D341Med (cell line): ENCODE measurements around the gene SLC25A45.

Experiments
- DNase-seq: peaks from one replicate; pipeline ENCODE4 v3.0.0; 2012; ENCODE audit warnings: low spot score

SLC25A45 gene

GRCh38 chr11:65382033-65382803, at the start of gene SLC25A45:
TSS of gene SLC25A45 (minus strand) at chr11:65382646. CDS start at chr11:65381951, 695 bp downstream.
- peak; percentile 89 for DNase-seq

GRCh38 chr11:65431451-65432099, 49.1 kb upstream of the SLC25A45 start:
- no peak for DNase-seq

- DNase-seq, result no peak
Observed at GRCh38 chr11:65430406-65431217, 48.2 kb upstream of the SLC25A45 start.

- DNase-seq, result no peak
Observed at GRCh38 chr11:65429724-65430405, 47.4 kb upstream of the SLC25A45 start.

GRCh38 chr11:65429068-65429681, 46.7 kb upstream of the SLC25A45 start:
- DNase-seq, result no peak

- DNase-seq, result no peak
Observed at GRCh38 chr11:65428578-65429067, 46.2 kb upstream of the SLC25A45 start.

- no peak for DNase-seq
Observed at GRCh38 chr11:65427691-65428577, 45.5 kb upstream of the SLC25A45 start.

- DNase-seq, result no peak
Observed at GRCh38 chr11:65426839-65427690, 44.6 kb upstream of the SLC25A45 start.

GRCh38 chr11:65425971-65426838, 43.8 kb upstream of the SLC25A45 start:
- no peak for DNase-seq

- no peak for DNase-seq
Observed at GRCh38 chr11:65425105-65425970, 42.9 kb upstream of the SLC25A45 start.

- DNase-seq, result no peak
Observed at GRCh38 chr11:65424205-65425104, 42.0 kb upstream of the SLC25A45 start.

- DNase-seq, result no peak
Observed at GRCh38 chr11:65423516-65424204, 41.2 kb upstream of the SLC25A45 start.

GRCh38 chr11:65422633-65423515, 40.4 kb upstream of the SLC25A45 start, which contains the start of gene NEAT1:
TSS of gene NEAT1 (plus strand) at chr11:65422798.
- no peak for DNase-seq

GRCh38 chr11:65421794-65422632, 39.6 kb upstream of the SLC25A45 start:
- peak; percentile 71 for DNase-seq
